CD4-positive, alpha-beta memory T cell (primary cell): ENCODE measurements around the gene MUC20. TPM values are rescaled to one million over a fixed set of nuclear protein-coding genes. Genes with fewer than 3 reads are reported as not detected.

Experiments
- CTCF ChIA-PET: fragments of 350-600 bp; sonication (Branson Sonifier 250); formaldehyde crosslinking; loops from one replicate; lab custom pipeline; 2021; ENCODE audit warnings: inconsistent platforms; ENCODE audit not compliant: partially characterized antibody; lab: Charles Lee
- POLR2A ChIA-PET: fragments of 350-600 bp; sonication (Branson Sonifier 250); formaldehyde crosslinking; loops from one replicate; lab custom pipeline; 2021; ENCODE audit not compliant: partially characterized antibody; lab: Charles Lee
- DNase-seq, 5 donors: peaks; one replicate each; pipeline versions ENCODE4 v3.0.0 to v3.0.0-alpha.2; 2020 to 2022; ENCODE audit warnings: mixed read lengths in 1 of 5
- H3K27ac ChIP-seq: one replicate; pipeline ENCODE4 v1.7.0; 2013; ENCODE audit warnings: low read depth, low read length
- H3K27me3 ChIP-seq: 2 replicates; pipeline ENCODE4 v1.7.0; 2013; ENCODE audit warnings: mild to moderate bottlenecking, low read length, moderate library complexity; ENCODE audit not compliant: insufficient read depth
- H3K36me3 ChIP-seq: 2 replicates; pipeline ENCODE4 v1.7.0; 2013; ENCODE audit warnings: mild to moderate bottlenecking, low read length, moderate library complexity; ENCODE audit not compliant: insufficient read depth
- H3K4me1 ChIP-seq: 2 replicates; pipeline ENCODE4 v1.7.0; 2013; ENCODE audit warnings: mild to moderate bottlenecking, low read length, moderate library complexity; ENCODE audit not compliant: insufficient read depth
- H3K4me3 ChIP-seq, 2 donors: one replicate each; pipeline ENCODE4 v1.7.0; 2013; ENCODE audit warnings: low read length in 2 of 2, mild to moderate bottlenecking in 1 of 2
- H3K9me3 ChIP-seq, 2 donors: one replicate each; pipeline ENCODE4 v1.7.0; 2013; ENCODE audit warnings: low read length in 2 of 2, control low read depth in 1 of 2; ENCODE audit not compliant: control insufficient read depth in 1 of 2
- H3K27ac Mint-ChIP-seq, 7 donors: one replicate each; pipeline ENCODE4 v1.8.0; 2020 to 2021; ENCODE audit warnings: mixed read lengths in 7 of 7, mild to moderate bottlenecking in 6 of 7, inconsistent platforms in 3 of 7, moderate library complexity in 3 of 7
- H3K27me3 Mint-ChIP-seq, 2 donors: one replicate each; pipeline ENCODE4 v1.8.0; 2020 to 2021; ENCODE audit warnings: mixed read lengths in 2 of 2
- H3K36me3 Mint-ChIP-seq, 2 donors: one replicate each; pipeline ENCODE4 v1.8.0; 2020 to 2021; ENCODE audit warnings: mixed read lengths in 2 of 2, inconsistent platforms in 1 of 2, mild to moderate bottlenecking in 1 of 2
- H3K4me1 Mint-ChIP-seq, 4 donors: one replicate each; pipeline ENCODE4 v1.8.0; 2020 to 2021; ENCODE audit warnings: mixed read lengths in 4 of 4, mild to moderate bottlenecking in 1 of 4
- H3K4me3 Mint-ChIP-seq, 8 donors: one replicate each; pipeline ENCODE4 v1.8.0; 2020 to 2021; ENCODE audit warnings: mixed read lengths in 8 of 8, mild to moderate bottlenecking in 7 of 8, moderate library complexity in 6 of 8, inconsistent platforms in 3 of 8
- H3K9me3 Mint-ChIP-seq, 8 donors: one replicate each; pipeline ENCODE4 v1.8.0; 2020 to 2021; ENCODE audit warnings: mixed read lengths in 8 of 8, mild to moderate bottlenecking in 5 of 8, inconsistent platforms in 3 of 8, moderate library complexity in 1 of 8
- intact Hi-C: fragments of 100-400 bp; cut with micrococcal nuclease; formaldehyde crosslinking; loops from one replicate; pipeline ENCODE4 v1.15.1; 2023
- polyA plus RNA-seq, 2 donors: library from polyadenylated mRNA; unstranded; fragments of 300-500 nt; fragmentation: Illumina TruSeq; gene quantifications; one replicate each; pipeline ENCODE4 v1.2.3, GENCODE V29; 2021
- total RNA-seq, 2 experiments: library from RNA; stranded (reverse); gene quantifications; one replicate each; pipeline ENCODE4 v1.2.3, GENCODE V29; 2021

MUC20 gene
- total and polyA plus RNA-seq, 4 experiments from 2014 or later: 0.54 to 12.5 (median 5.3) TPM

DNA sequence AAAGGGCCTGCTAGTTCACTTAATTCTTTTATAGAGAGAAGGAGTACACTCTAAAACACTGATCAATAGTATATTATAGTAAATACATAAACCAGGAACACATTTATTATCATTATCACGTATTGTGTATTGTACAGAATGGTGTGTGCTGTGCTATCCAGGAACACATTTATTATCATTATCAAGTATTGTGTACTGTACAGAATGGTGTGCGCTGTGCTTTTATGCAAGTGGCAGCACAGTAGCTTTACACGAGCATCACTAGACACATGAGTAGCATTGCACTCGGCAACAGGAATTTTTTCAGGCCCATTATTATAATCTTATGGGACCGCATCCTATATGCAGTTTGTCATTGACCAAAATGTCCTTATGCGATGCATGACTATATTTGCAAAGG lies 20.9 kb upstream of the MUC20 start:
- POLR2A ChIA-PET: no interaction called here
- no peaks in the 10 kb centered on the region for H3K27me3 ChIP-seq
- H3K4me3 ChIP-seq: no peak overlapping the region
- intact Hi-C loops: no loop called here
- H3K4me3 Mint-ChIP-seq: no peak overlapping the region
- no peak overlapping the region for H3K27ac ChIP-seq
- no peaks in the 10 kb centered on the region for H3K36me3 ChIP-seq
- CTCF ChIA-PET: no interaction called here
- H3K36me3 Mint-ChIP-seq: peaks cover 17 to 22% of the 10 kb centered on the region in 2 donors
- H3K9me3 Mint-ChIP-seq: no peaks in the 10 kb centered on the region
- H3K4me1 Mint-ChIP-seq: peaks cover 6 to 10% (median 9%) of the 10 kb centered on the region in 4 donors
- peak overlapping the region in 4 of 7 donors; percentile 3 to 70 (median 48) for H3K27ac Mint-ChIP-seq
- H3K27me3 Mint-ChIP-seq: no peaks in the 10 kb centered on the region
- no peak for DNase-seq
- H3K9me3 ChIP-seq: no peaks in the 10 kb centered on the region
- no peaks in the 10 kb centered on the region for H3K4me1 ChIP-seq

- Mint-ChIP-seq H3K36me3 (peaks cover 14 to 19% of the 10 kb centered on the region in 2 donors), H3K27ac (peak overlapping the region in 1 of 7 donors; percentile 26), H3K9me3 (no peaks in the 10 kb centered on the region), H3K4me3 (no peak overlapping the region), H3K4me1 (peaks cover 6 to 10% (median 9%) of the 10 kb centered on the region in 4 donors), H3K27me3 (no peaks in the 10 kb centered on the region)
- no peaks in the 10 kb centered on the region for H3K27me3 ChIP-seq
- H3K36me3 ChIP-seq: no peaks in the 10 kb centered on the region
- CTCF ChIA-PET: interaction anchor here (0.9 to 1.1 kb wide), 2 partner anchors 15 to 150 kb away, joined by 3 read pairs; no protein-coding TSS in a partner anchor
- no peaks in the 10 kb centered on the region for H3K4me1 ChIP-seq
- no peaks in the 10 kb centered on the region for H3K9me3 ChIP-seq
- intact Hi-C loops: no loop called here
- DNase-seq: no peak
- no peak overlapping the region for H3K27ac ChIP-seq
- POLR2A ChIA-PET: no interaction called here
- no peak overlapping the region for H3K4me3 ChIP-seq
These were observed 20.5 kb upstream of the MUC20 start for GRCh38 chr3:195700319-195700718.

- no peaks in the 10 kb centered on the region for H3K36me3 ChIP-seq
- H3K4me1 ChIP-seq: no peaks in the 10 kb centered on the region
- no peaks in the 10 kb centered on the region for H3K27me3 ChIP-seq
- Mint-ChIP-seq H3K4me1 (peaks cover under 1 to 6% (median 5%) of the 10 kb centered on the region in 4 donors), H3K27me3 (no peaks in the 10 kb centered on the region), H3K9me3 (no peaks in the 10 kb centered on the region), H3K27ac (no peak overlapping the region), H3K36me3 (peaks cover 9 to 14% of the 10 kb centered on the region in 2 donors), H3K4me3 (no peak overlapping the region)
- H3K27ac ChIP-seq: no peak overlapping the region
- no peaks in the 10 kb centered on the region for H3K9me3 ChIP-seq
- POLR2A ChIA-PET: no interaction called here
- CTCF ChIA-PET: interaction anchor here (0.6 to 1.1 kb wide), 3 partner anchors 14 to 1853 kb away, joined by 3 read pairs; no protein-coding TSS in a partner anchor
- no peak for DNase-seq
- no peak overlapping the region for H3K4me3 ChIP-seq
- intact Hi-C loops: no loop called here
These were observed 19.5 kb upstream of the MUC20 start for GRCh38 chr3:195701042-195701915.

- Histone ChIP-seq H3K27ac (no peak overlapping the region), H3K4me3 (no peak overlapping the region), H3K9me3 (no peaks in the 10 kb centered on the region), H3K36me3 (no peaks in the 10 kb centered on the region), H3K27me3 (no peaks in the 10 kb centered on the region), H3K4me1 (no peaks in the 10 kb centered on the region)
- CTCF ChIA-PET: interaction anchor here (0.7 kb wide), 1 partner anchor 147 kb away, joined by 3 read pairs; no protein-coding TSS in a partner anchor
- Mint-ChIP-seq H3K4me1 (peaks cover 0 to 4% (median 1%) of the 10 kb centered on the region in 4 donors), H3K27ac (no peak overlapping the region), H3K27me3 (no peaks in the 10 kb centered on the region), H3K9me3 (no peaks in the 10 kb centered on the region), H3K4me3 (no peak overlapping the region), H3K36me3 (peaks cover 0 to 7% of the 10 kb centered on the region in 2 donors)
- intact Hi-C loops: no loop called here
- DNase-seq: no peak
- POLR2A ChIA-PET: no interaction called here
These were observed 17.0 kb upstream of the MUC20 start for GRCh38 chr3:195703776-195704175.

GRCh38 chr3:195704433-195704999 lies 16.3 kb upstream of the MUC20 start:
- no peaks in the 10 kb centered on the region for H3K9me3 ChIP-seq
- intact Hi-C loops: no loop called here
- H3K27ac Mint-ChIP-seq: no peak overlapping the region
- no peaks in the 10 kb centered on the region for H3K27me3 ChIP-seq
- no peaks in the 10 kb centered on the region for H3K27me3 Mint-ChIP-seq
- ChIA-PET POLR2A (interaction anchor here (0.5 kb wide), 1 partner anchor 30 kb away, joined by 4 read pairs; no protein-coding TSS in a partner anchor), CTCF (no interaction called here)
- no peaks in the 10 kb centered on the region for H3K4me1 ChIP-seq
- H3K9me3 Mint-ChIP-seq: no peaks in the 10 kb centered on the region
- H3K4me3 Mint-ChIP-seq: no peak overlapping the region
- peaks cover 3 to 14% of the 10 kb centered on the region in 2 donors for H3K36me3 Mint-ChIP-seq
- no peak for DNase-seq
- H3K36me3 ChIP-seq: no peaks in the 10 kb centered on the region
- H3K27ac ChIP-seq: no peak overlapping the region
- no peak overlapping the region for H3K4me3 ChIP-seq
- peaks cover 0 to 2% (median 0%) of the 10 kb centered on the region in 4 donors for H3K4me1 Mint-ChIP-seq

GRCh38 chr3:195705081-195705991 lies 15.4 kb upstream of the MUC20 start:
- H3K27me3 ChIP-seq: no peaks in the 10 kb centered on the region
- no peak overlapping the region for H3K27ac ChIP-seq
- no peaks in the 10 kb centered on the region for H3K36me3 ChIP-seq
- no peaks in the 10 kb centered on the region for H3K27me3 Mint-ChIP-seq
- H3K4me3 Mint-ChIP-seq: no peak overlapping the region
- H3K4me1 ChIP-seq: no peaks in the 10 kb centered on the region
- intact Hi-C loops: no loop called here
- POLR2A ChIA-PET: no interaction called here
- CTCF ChIA-PET: no interaction called here
- DNase-seq: no peak
- peaks cover 11 to 22% of the 10 kb centered on the region in 2 donors for H3K36me3 Mint-ChIP-seq
- H3K4me3 ChIP-seq: no peak overlapping the region
- H3K27ac Mint-ChIP-seq: peak overlapping the region in 1 of 7 donors; percentile 15
- H3K9me3 Mint-ChIP-seq: no peaks in the 10 kb centered on the region
- H3K9me3 ChIP-seq: no peaks in the 10 kb centered on the region
- H3K4me1 Mint-ChIP-seq: peaks cover 0 to 2% (median 0%) of the 10 kb centered on the region in 4 donors
